Fibroblast of lung (primary cell): ENCODE results near the gene PRDM11.

Experiments used
- CTCF ChIP-seq, 2 donors: IDR thresholded peaks in 1 of 2; conservative IDR thresholded peaks in 1 of 2; 1 replicate in 1 of 2; 2 replicates in 1 of 2; pipeline ENCODE4 v1.5.1; 2011 to 2012; ENCODE audit warnings: low read length in 2 of 2, control low read depth in 1 of 2, inconsistent platforms in 1 of 2, low read depth in 1 of 2, mild to moderate bottlenecking in 1 of 2
- EZH2 ChIP-seq: IDR thresholded peaks from 2 replicates; pipeline ENCODE4 v1.5.1; 2012; ENCODE audit warnings: low read length, control low read depth, mild to moderate bottlenecking; ENCODE audit errors: missing control alignments

DNA sequence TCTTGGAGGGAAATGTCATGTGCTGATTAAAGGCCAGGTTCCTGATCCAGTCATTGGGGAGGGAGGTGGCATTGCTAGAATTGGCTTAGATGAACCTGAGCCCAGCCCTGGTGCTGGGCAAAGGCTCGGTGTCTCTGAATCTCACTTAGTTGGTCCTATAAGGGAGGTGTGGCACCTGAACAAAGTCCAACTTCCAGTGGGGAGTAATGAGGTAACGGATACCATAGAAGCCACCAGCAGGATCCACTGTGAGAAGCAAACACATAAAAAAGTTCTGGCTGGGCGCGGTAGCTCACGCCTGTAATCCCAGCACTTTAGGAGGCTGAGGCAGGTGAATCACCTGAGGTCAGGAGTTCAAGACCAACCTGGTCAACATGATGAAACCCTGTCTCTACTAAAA lies 26.6 kb downstream of the PRDM11 start:
- no peak for TF ChIP-seq CTCF (conservative IDR thresholded peaks at IDR 0.05 in 1 of 2, IDR thresholded peaks at IDR 0.05 in 1 of 2; ENCODE audit: low read depth in 1 of 2, low read length in 2 of 2)
- TF ChIP-seq EZH2 = no peak
